Pancreas (tissue), 10 donors: ENCODE data around the gene SP3. TPM values are rescaled to one million over a fixed set of nuclear protein-coding genes. Genes with fewer than 3 reads are reported as not detected.

ENCODE experiments used
- ATAC-seq, 4 donors: fragments of 200-7000 bp; cut with Tn5 transposase; one replicate each; pipeline versions ENCODE4 v1.8.0 to v1.9.1; 2020; ENCODE audit warnings: mild to moderate bottlenecking in 4 of 4, moderate library complexity in 4 of 4
- DNase-seq, 6 donors: peaks; one replicate each; pipeline ENCODE4 v3.0.0-alpha.2; 2020
- FAIRE-seq: peaks from 2 replicates; lab custom pipeline; 2012; peaks lifted over from hg19 to GRCh38; lab: Jason Lieb, UNC
- H3K27ac ChIP-seq, 4 donors: fragments of 200-600 bp; sonication (generic); 1 replicate in 3 of 4; 2 replicates in 1 of 4; pipeline versions ENCODE4 v1.5.0 to v1.8.0; 2020
- H3K27me3 ChIP-seq, 4 donors: fragments of 200-600 bp; one replicate each; pipeline ENCODE4 v1.8.0; 2021
- H3K36me3 ChIP-seq, 3 donors: fragments of 200-600 bp; sonication (generic) in 1 of 3; one replicate each; pipeline versions ENCODE4 v1.5.0 to v1.8.0; 2020 to 2021
- H3K4me1 ChIP-seq, 3 donors: fragments of 200-600 bp; one replicate each; pipeline ENCODE4 v1.8.0; 2021
- H3K4me3 ChIP-seq, 4 donors: fragments of 200-600 bp; sonication (generic) in 2 of 4; one replicate each; pipeline versions ENCODE4 v1.5.0 to v1.8.0; 2020 to 2021
- H3K9me3 ChIP-seq, 4 donors: fragments of 200-600 bp; one replicate each; pipeline ENCODE4 v1.8.0; 2021
- WGBS, 2 donors: extraction: QIAGEN DNeasy Blood & Tissue Kit; methylation state at CpG; one replicate each; pipeline ENCODE4 v1.1.7; 2013; 5-methylcytosine and 5-hydroxymethylcytosine counted together
- intact Hi-C, 3 donors: fragments of 100-400 bp; cut with DNase I; formaldehyde crosslinking; loops; one replicate each; pipeline versions ENCODE4 v1.11.1 to v1.14.2; 2022
- polyA plus RNA-seq, 2 donors: library from polyadenylated mRNA; stranded (reverse); fragments of 200-250 nt; gene quantifications; one replicate each; pipeline ENCODE4 v1.2.3, GENCODE V29; 2013
- total RNA-seq, 6 donors: library from RNA; stranded (reverse); fragmentation: NEBNext Ultra II Directional in 4 of 6; extraction: Animal tissue kit (Norgen Biotek cat#: 25700) in 4 of 6; gene quantifications; one replicate each; pipeline versions ENCODE4 v1.2.1 to v1.2.4, GENCODE V29; 2021 to 2023
- TF ChIP-seq, protein P1 (sequence below), 4 donors: fragments of 200-600 bp; sonication (generic) in 3 of 4; IDR thresholded peaks; one replicate each; pipeline versions ENCODE4 v1.5.0 to v1.8.0; 2021; ENCODE audit warnings: antibody characterized with exemption in 4 of 4
- donor health status: healthy with polysubstance abuse.
- donor health status: DM: no; HTN: no; CAD: no; lungs with moderate emphysema.
- donor health status: DM: no; HTN: no; CAD: no.
- donor health status: control.
- donor health status: control.
- donor health status: Bipolar disorder and iron deficiency.
- donor health status: DM: yes; HTN: yes; CAD: no.
- donor health status: DM: no; HTN: no; CAD: no.
- donor health status: DM: no; HTN: no; CAD: no.
- donor health status: DM: yes; HTN: yes; CAD: no.

The SP3 gene
- total and polyA plus RNA-seq, 8 donors = 5.6 to 48.0 (median 27.6) TPM

DNA sequence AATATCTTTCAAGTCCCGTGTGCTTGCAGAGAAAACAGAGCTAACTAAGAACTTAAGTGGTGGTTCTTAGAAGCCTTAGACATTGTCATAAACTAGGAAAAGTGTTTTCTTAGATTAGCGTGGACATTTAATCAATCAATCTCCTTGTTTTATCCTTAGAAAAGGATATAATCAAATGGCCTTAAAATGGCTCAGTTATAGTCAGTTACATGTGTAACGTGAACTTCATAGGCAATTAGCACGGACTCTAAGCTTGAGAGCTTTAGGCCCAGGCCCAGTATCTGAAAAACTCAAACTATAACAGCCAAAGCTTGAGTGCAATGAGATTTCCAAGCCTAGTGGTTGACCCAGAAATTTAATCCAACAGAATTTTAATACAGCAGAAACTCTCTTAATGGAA is 43.5 kb upstream of the SP3 start:
- Histone ChIP-seq H3K4me3 (no peak overlapping the region), H3K9me3 (no peaks in the 10 kb centered on the region), H3K36me3 (no peaks in the 10 kb centered on the region), H3K27me3 (no peaks in the 10 kb centered on the region), H3K4me1 (peaks cover 9 to 14% (median 13%) of the 10 kb centered on the region in 3 donors), H3K27ac (no peak overlapping the region)
- 84 to 88% methylated on average over 4 of the region's 4 CpGs for WGBS, 2 donors
- no peak for FAIRE-seq
- TF ChIP-seq, protein P1, sequence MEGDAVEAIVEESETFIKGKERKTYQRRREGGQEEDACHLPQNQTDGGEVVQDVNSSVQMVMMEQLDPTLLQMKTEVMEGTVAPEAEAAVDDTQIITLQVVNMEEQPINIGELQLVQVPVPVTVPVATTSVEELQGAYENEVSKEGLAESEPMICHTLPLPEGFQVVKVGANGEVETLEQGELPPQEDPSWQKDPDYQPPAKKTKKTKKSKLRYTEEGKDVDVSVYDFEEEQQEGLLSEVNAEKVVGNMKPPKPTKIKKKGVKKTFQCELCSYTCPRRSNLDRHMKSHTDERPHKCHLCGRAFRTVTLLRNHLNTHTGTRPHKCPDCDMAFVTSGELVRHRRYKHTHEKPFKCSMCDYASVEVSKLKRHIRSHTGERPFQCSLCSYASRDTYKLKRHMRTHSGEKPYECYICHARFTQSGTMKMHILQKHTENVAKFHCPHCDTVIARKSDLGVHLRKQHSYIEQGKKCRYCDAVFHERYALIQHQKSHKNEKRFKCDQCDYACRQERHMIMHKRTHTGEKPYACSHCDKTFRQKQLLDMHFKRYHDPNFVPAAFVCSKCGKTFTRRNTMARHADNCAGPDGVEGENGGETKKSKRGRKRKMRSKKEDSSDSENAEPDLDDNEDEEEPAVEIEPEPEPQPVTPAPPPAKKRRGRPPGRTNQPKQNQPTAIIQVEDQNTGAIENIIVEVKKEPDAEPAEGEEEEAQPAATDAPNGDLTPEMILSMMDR (IDR thresholded peaks at IDR 0.05) = no peak
- DNase-seq = no peak
- ATAC-seq = no peak
- intact Hi-C loops = no loop called here

DNA sequence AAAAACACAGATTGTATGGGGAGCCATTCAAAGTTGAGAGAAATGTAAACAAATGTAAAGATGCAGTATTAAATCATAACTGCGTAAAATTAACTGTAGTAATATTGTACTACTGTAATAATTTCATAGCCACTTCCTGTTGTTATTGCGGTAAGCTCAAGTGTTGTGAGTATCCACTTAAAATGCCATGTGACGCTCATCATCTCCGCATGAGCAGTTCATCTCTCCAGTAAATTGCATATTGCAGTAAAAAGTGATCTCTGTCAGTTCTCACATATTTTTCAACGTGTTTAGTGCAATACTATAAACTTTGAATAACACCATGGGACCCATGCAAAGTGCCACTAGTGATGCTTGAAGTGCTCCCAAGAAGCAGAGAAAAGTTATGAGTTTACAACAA is 41.8 kb upstream of the SP3 start:
- DNase-seq (no peak), ATAC-seq (no peak), FAIRE-seq (no peak)
- Histone ChIP-seq H3K4me1 (peaks cover 9 to 23% (median 14%) of the 10 kb centered on the region in 3 donors), H3K27me3 (no peaks in the 10 kb centered on the region), H3K36me3 (no peaks in the 10 kb centered on the region), H3K27ac (no peak overlapping the region), H3K9me3 (no peaks in the 10 kb centered on the region), H3K4me3 (no peak overlapping the region)
- TF ChIP-seq, protein P1 (IDR thresholded peaks at IDR 0.05) = no peak
- intact Hi-C loops = no loop called here
- WGBS, 2 donors = 87 to 89% methylated on average over 5 of the region's 5 CpGs

- 94 to 95% methylated on average over 11 of the region's 11 CpGs for WGBS, 2 donors
- TF ChIP-seq, protein P1 (IDR thresholded peaks at IDR 0.05) = no peak
- Histone ChIP-seq H3K27me3 (no peaks in the 10 kb centered on the region), H3K4me3 (no peak overlapping the region), H3K4me1 (peaks cover 2 to 23% (median 14%) of the 10 kb centered on the region in 3 donors), H3K36me3 (no peaks in the 10 kb centered on the region), H3K27ac (no peak overlapping the region), H3K9me3 (no peaks in the 10 kb centered on the region)
- ATAC-seq (no peak), DNase-seq (no peak), FAIRE-seq (no peak)
- intact Hi-C loops = no loop called here
Observed at GRCh38 chr2:174005801-174006419, 40.7 kb upstream of the SP3 start.

DNA sequence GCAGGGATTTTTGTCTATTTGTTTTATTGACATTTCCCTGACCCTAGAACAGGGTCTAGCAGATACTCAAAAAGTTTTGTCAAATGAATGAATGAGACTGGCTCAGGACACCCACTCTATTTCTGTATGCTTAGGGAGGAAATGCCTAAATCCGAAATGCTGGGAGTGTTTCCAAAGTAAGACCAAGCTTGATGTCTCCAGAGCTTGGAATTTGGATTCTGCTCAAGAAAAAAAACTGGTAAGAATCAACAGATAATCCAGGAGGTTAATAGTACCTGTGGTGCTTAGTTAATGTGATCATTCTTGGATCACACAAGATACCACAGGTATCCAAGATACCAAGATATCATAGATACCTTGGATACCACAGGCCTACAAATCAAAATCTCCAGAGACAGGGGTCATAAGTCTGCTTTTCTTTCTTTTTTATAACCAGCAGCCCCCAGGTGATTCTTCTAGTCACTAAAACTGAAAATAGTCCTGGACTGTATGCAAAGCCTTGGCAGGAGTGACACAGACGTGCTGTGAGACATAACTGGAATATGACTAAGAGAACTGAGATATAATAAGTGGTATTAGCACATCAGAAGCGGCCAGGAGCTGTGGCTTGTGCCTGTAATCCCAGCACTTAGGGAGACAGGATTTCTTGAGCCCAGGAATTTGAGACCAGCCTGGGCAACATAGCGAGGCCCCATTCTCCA is 39.9 kb upstream of the SP3 start:
- 76 to 78% methylated on average over 4 of the region's 4 CpGs for WGBS, 2 donors
- no peak for FAIRE-seq
- Histone ChIP-seq H3K27me3 (no peaks in the 10 kb centered on the region), H3K9me3 (no peaks in the 10 kb centered on the region), H3K4me3 (no peak overlapping the region), H3K4me1 (peaks cover 0 to 23% (median 14%) of the 10 kb centered on the region in 3 donors), H3K36me3 (no peaks in the 10 kb centered on the region), H3K27ac (peak overlapping the region in 3 of 4 donors; percentile 13 to 47 (median 15))
- ATAC-seq = peak in 2 of 4 donors; percentile 4 to 58
- intact Hi-C loops = no loop called here
- no peak for DNase-seq
- TF ChIP-seq, protein P1 (IDR thresholded peaks at IDR 0.05) = no peak
